HG03342 (cell line): Measurements from ENCODE around the gene ANGPTL8.

ENCODE experiments used
- ATAC-seq: cut with Tn5 transposase; IDR thresholded peaks from one replicate; pipeline ENCODE4 v1.9.1; 2021; ENCODE audit warnings: mild to moderate bottlenecking, moderate library complexity; ENCODE audit not compliant: unreplicated experiment

The ANGPTL8 gene, protein sequence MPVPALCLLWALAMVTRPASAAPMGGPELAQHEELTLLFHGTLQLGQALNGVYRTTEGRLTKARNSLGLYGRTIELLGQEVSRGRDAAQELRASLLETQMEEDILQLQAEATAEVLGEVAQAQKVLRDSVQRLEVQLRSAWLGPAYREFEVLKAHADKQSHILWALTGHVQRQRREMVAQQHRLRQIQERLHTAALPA

DNA sequence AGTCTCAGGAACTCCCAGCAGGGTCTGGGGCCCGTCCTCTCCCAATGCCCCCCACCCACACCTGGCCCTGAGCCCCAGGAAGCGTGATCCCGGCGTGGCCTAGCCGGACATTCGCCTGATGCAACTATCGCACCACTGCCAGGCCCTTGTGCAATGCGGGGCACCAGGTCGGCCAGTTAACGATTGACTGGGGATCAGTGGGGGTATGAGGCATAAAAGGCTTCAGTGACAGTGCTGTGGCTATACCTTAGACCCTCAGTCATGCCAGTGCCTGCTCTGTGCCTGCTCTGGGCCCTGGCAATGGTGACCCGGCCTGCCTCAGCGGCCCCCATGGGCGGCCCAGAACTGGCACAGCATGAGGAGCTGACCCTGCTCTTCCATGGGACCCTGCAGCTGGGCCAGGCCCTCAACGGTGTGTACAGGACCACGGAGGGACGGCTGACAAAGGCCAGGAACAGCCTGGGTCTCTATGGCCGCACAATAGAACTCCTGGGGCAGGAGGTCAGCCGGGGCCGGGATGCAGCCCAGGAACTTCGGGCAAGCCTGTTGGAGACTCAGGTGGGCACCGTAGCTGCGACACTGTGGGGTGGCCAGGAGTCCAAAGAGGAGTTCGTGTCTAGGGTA is at the start of gene ANGPTL8:
Gene ANGPTL8, plus strand, starts transcription at position 243 of the 624 bp plus-strand sequence. Its CDS starts 19 bp downstream, at position 262.
- no peak for ATAC-seq

DNA sequence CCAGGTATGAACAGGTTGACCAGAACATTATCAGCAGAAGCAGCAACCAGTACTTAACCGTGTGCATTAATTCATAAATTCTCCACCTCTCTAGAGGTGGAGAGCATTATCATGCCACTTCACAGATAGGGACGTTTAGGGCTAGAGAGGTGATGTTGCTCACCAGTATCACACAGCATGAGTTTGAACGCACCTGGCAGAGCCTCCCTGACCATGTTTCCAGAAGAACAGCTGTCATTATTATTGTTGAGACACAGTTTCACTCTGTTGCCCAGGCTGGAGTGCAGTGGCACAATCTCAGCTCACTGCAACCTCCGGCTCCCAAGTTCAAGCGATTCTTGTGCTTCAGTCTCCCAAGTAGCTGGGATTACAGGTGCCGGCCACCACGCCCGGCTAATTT is 48.9 kb upstream of the ANGPTL8 start:
- ATAC-seq: no peak

DNA sequence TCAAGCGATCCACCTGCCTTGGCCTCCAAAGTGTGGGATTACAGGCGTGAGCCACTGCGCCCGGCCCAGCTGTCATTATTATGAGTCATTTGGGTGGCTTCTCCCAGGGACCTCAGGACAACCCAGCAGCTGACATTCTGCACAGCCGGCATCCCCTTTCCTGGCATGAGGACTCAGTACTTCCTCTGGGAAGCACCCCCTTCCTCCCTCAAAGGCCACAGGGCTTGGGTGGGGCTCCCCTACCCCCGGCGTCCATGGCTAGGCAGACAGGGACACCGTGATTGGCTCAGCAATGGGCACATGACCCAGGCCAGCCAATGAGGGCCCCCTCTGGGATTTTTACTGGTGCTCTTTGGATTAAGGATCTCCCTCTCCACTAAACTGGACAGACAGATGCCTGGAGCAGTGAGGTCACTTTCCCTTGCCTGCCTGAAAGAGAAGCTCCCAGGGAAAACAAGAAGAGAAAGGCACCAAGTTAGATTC is 48.1 kb upstream of the ANGPTL8 start:
- ATAC-seq: no peak

DNA sequence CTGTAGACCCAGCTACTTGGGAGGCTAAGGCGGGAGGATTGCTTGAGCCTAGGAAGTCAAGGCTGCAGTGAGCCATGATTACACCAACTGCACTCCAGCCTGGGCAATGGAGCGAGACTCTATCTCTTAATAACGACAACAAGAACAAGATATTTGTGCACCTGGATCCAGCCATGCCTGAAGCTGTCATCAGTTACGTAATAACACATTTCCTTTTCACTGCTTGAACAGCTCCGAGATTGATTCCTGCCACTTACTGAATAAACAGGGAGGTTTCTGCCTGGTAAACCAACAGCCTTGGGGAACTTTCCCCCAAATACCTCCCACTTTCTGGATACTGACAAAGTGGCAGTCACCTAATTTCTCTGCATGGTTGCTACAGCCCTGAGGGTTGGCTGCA is 47.5 kb upstream of the ANGPTL8 start:
- no peak for ATAC-seq

DNA sequence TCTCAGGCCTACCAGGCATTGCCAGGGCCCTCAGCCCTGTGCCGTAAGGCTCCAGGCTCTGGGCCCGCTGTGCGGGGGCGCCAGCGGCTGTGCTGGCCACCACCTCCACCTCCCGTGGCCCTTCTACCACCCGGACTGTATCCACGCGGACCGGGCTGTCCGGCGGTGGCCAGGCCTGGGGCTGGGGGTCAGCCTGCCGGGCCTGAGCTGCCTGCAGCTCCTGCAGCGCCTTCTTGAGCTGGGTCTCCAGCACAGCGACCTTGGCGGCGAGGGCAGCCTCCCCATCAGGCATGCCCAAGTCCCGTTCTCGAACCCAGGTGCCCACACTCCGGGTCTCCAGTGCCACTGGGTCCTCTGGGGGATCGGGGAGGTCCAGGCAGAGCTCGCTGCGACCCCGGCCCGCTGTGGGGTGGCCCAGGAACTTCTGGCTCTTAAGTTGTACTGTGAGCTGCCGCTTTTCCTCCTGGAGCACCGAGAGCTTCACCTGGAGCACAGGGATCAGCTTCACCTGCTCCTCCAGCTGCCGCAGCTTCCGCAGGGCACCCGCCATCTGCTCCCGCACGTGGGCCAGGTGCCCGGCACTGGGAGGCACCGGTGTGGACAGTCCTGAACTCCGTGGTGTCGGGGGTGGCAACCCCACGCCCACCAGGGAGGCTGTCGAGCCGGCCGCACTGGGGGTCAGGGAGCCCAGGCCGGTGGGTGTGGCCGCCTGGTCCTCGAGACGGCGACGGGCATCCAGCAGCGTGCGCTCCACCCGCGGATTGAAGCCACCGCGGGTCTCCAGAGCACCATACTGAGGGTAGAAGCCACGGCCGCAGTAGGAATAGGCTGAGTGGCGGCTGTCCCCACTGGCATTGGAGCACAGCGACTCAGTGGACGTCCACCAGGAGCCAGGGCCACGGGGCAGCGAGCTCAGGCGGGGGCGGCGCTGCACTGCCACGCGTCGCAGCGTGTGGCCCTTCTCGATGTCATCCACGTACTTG is 46.2 kb upstream of the ANGPTL8 start:
- no peak for ATAC-seq

DNA sequence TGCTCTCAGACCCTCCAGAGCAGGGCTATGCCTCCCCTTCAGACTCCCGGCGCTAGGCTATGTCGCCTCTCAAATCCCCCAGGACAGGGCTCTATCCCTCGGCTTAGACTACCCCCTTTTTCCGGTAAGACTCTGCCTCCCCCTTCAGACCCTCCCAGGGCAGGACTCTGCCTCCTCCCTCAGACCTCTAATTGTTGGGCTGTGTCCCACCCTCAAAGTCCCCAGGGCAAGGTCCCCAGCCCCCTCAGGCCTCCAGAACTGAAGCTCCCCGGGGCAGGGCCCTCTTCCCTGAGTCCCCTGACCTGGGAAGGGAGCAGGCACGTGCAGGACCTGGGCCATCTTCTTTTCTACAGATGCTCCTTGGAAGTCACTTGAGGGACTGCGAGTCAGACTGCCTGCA is 45.2 kb upstream of the ANGPTL8 start:
- no peak for ATAC-seq

DNA sequence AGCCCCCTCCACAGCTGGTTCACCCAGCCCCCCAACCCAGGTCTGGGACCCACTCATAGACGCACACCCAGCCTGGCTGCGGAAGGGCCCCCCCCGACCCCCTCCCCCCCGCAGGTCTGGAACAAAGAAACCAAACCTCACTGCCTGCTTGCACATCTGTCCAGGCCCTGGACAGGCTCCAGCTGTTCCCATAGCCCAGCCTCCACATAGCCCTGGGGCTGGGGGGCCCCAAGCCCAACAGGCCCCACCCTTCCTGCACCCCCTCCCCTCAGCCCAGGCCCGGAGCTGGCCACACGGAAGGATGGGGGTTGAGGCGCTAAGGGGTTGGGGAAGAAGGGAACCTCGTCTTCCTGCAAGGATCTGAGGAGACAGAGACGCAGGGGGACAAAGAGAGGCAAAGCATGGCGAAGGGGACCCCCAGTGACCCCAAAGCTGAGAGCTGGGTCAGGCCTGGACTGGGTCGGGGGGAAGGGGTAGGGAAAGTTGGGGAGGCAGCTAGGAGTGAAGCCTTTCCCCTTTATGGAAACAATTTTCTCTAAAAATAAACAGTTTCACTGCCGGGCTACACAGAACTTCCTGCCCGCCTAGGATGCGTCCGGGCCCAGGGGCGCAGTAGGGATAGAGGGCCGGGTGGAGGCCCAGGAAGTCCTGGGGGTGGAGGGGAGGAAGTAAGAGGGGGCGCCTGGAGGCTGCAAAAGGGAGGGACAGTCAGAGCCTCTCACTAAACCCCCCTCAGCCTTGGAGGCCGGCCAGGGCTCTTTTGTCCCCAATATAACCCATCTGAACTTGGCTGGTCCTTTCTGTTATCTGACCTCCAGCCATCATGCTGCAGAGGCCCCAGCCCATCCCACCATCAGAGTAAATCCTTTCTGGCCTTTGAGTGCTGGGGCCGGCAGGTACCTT is 44.5 kb upstream of the ANGPTL8 start:
- no peak for ATAC-seq

DNA sequence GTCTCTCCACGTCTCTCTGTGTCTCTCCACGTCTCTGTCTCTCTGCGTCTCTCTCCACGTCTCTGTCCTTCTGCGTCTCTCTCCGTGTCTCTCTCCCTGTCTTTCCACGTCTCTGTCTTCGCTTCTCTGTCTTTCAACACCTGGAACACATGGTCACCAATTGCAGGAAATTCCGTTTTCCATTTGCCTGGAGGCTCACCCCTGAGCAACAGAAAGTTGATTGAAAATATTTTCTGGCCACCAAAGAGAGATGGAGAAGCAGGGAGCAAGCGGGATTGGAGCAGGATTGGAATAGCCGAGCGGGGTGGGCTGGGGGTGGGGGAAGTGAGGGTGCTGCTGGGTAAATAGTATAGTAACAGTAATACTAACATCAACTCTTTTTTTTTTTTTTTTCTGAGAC is 43.7 kb upstream of the ANGPTL8 start:
- no peak for ATAC-seq

DNA sequence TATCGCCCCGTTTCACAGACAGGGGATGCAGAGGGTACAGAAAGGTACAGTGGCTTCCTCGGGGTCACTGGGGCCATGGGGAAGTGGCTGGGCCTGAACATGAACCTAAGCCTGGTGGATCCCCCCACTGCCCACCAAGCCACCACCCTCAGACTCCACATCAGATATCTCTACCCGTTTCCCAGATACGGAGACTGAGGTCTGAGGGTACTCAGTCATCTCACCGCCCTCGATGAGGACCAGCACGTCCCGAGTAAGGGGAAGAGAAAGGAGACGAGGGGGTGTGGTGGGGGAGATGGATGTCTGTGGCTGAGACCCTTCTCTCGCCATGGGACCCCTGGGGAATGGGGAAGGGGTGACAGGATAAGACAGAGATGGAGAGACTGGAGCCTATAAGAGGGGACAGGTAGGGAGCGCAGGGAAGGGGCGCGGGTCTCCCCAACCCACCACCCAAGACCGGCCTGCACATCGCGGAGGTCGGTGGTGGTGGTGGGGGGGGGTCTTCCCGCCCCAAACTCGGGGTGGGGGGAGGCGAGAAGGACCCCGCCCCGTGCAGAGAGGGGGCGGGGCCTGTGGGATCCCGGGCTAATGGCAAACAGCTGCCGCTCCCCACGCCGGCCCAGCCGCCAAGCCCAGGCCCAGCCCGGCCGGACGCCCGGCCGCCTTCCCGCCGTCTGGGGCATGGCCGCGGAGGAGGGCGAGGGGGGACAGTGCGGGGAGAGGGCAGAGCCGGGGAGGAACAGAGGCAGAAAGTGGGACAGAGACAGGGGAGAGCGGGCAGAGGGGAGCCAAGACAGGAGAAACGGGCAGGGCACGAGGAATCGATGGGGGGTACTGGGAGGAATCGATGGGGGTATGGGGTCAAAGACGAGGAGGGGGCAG is 42.8 kb upstream of the ANGPTL8 start:
- no peak for ATAC-seq

DNA sequence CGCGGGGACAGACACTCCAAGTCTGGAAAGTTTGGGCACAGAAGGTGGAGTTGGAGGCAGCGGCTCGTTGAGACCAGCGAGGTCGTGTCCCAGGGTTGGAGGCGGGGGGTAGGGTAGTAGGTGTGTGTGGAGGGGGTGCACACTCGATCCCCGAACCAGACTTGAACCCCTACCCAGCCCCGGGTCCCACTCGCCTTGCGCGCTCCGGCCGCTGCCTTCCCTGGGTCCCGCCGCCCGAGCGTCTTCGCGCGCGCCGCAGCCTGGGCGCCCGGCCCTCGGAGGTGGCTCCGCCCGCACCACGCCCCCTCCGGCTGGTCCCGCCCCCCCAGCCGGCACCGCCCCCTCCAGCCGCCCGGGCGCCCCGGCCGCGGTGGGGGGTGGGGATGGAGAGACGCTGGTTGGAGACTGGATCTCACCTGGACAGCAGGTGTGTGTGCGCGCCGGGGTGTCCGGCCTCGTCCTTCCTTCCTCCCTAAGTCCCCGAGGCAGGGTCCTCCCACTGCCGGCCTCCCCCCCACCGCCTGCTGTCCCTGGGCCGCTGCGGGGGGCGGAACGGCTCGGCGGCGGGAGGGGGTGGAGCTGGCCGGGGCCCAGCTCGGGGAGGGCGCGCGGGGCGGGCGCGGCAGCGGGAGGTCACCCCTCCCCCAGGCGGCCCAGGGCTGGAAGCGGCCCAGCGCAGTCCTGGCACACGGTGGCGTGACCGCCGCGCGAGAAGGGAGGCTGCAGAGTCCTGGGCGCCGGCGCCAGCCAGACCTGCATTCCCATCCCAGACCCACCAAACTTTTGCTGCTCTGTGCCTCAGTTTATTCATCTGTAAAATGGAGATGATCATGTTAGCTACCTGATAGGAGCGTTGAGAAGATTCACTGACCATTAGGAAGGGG is 41.9 kb upstream of the ANGPTL8 start, which contains the start of gene KANK2:
Gene KANK2, minus strand, starts transcription at position 255 of the 884 bp plus-strand sequence. CDS start 3,034 bp downstream, outside the sequence.
- ATAC-seq: peak; percentile 71

DNA sequence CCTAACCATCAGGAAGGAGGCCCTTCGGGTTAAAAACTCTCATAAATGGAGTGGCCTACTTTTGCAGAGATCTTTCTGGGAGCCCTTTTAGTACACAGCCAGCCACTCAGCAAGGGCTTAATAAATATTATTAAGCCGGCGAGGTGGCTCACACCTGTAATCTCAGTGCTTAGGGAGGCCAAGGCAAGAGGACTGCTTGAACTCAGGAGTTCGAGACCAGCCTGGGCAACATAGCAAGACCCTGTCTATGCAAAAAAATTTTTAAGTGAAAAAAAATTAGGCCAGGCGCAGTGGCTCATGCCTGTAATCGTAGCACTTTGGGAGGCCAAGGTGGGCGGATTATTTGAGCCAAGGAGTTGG is 41.3 kb upstream of the ANGPTL8 start:
- ATAC-seq: no peak

DNA sequence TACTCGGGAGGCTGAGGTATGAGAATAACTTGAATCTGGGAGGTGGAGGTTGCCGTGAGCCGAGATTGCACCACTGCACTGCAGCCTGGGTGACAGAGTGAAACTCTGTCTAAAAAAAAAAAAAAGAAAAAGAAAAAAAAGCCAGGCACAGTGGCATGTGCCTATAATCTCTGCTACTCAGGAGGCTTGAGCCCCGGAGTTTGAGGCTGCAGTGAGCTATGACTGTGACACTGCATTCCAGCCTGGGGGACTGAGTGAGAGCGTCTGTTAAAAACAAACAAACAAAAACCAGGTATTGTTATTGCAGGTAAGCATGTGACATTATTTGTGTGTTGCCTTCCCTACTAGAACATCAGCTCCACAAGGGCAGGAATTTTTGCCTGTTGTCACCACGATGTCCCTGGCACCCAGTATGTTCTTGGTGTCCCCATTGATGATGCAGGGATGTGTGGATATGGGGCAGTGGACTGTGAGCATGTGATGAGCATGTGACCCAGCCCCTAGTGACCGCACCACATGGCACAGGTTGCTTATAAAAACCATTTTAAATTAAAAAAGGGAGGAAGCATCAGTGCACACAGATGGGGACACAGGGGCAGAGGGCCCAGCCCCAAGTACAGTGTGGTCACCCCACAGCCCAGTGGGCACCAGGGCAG is 40.5 kb upstream of the ANGPTL8 start:
- ATAC-seq: no peak

DNA sequence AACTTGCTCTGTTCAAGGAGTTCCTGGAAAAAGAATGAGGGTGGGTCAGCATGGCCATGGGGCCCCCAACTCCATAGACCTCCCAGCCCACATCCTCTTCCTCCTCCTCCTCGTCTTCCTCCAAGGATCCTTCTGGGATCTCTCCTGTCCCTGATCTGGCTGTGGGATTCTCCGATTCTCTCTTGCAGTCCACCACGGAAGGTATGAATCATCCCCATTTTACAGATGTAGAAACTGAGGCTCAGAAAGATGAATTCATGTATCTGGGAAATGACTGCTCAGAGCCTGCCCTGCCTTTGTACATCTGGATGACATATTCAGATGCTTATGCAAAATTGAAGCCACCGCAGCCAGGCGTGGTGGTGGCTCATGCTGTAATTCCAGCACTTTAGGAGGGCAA is 39.9 kb upstream of the ANGPTL8 start:
- no peak for ATAC-seq

DNA sequence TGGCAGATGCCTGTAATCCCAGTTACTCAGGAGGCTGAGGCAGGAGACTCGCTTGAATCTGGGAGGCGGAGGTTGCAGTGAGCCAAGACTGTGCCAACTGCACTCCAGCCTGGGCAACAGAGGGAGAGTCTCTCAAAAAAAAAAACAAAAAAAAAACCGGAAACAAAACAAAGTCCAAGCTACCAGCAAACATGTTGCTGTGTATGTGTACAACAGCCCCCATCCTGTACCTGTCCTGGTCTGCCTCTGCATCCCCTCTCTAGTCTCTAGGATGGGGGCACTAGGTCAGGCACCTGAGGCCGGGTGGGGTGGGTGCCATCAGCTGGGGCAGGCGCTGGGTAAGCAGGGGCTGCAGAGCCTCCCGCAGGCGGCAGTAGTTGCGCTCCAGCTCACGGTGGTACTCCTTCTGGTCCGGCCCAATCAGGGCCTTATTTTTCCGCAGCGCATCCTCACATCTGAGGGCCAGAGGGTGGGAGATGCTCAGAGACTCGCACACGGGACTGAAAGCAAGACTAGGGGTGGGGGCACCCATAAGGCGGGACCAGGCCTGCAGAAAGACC is 39.3 kb upstream of the ANGPTL8 start:
- ATAC-seq: no peak

DNA sequence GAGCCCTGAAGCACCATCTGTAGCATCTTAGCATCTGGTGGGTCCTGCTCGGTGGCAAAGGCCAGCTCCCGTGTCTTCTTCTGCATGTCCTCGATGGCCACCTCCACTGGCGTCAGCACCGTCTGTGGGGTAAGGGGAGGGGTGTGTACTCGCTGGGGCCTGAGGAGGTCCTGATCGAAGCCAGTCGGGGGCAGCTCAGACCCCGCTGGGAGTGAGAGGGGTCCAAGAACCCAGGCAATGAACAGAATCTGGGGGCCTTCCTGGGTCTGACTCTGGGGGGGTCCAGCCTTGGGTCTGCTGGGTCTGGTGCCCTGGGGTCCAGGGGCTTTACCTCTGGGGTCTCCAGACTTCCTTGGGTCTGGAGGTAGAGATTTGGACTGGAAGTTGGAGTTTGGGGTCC is 38.5 kb upstream of the ANGPTL8 start:
- ATAC-seq: no peak

DNA sequence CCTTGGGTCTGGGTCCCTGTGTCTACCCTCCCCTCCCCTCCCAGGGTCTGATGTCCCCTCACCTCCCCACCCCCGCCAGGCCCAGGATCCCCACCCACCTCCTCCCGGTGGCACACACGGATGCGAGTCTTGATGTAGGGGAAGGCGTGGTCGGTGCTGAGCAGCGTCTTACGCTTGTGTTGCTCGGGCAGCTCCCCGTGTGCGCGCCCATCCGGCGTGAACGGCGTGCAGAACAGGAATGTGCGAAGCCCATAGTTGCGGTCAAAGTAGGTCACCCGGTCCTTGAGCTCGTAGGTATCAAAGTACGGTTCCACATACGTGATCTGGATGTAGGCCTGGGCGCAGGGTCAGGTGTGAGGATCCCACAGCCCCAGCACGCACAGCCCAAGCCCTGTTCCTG is 37.6 kb upstream of the ANGPTL8 start:
- ATAC-seq: no peak

DNA sequence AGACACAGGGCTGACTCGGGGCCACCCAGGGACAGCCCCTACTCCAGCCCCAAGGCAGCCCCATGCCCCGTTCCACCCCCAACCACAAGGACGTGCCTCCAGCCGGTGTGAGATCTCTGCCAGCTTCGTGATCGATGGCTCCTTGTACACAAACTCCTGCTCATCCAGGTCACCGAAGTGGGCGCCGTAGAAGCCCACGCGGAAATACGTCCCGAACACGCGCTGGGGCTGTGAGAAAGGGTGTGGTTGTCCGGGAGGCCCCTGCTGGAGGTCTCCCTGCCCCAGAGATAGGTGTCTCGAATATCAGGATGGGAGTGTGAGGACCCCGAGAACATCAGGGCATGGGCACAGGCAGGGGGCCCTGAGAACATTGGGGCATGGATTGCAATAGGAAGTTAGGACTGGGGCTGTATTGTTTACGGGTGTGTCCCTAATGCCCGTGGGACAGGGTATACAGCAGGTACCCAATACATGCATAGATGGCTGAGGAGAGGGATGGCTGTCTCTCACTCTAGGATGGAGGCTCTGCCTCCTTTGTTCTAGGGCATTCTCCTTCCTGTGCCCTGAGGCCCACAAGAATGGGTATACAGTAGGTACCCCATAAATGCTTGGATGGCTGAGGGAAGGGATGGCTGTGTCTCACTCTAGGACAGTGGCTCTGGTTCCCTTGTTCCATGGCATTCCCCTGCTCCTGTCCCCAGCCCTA is 36.8 kb upstream of the ANGPTL8 start:
- ATAC-seq: no peak
